Stimulated activated naive CD8-positive, alpha-beta T cell treated with anti-CD3 and anti-CD28 coated beads, Interleukin-15, amount 100 ng/mL, for 72 hours (primary cell): Measurements from ENCODE around the gene TATDN3.
"Not testable (repeated sequence)": the region's sequence is repeated elsewhere in the genome, so short reads cannot be mapped to it uniquely, and the experiment has no call there.

Source experiments
- ATAC-seq: fragments of 150-1000 bp; cut with Tn5 transposase; 2 replicates; pipeline ENCODE4 v1.10.0; 2021; ENCODE audit warnings: mild to moderate bottlenecking, moderate library complexity
- DNase-seq, 2 donors: peaks; one replicate each; pipeline ENCODE4 v3.0.0; 2021 to 2022
- H3K27ac Mint-ChIP-seq, 2 donors: one replicate each; pipeline ENCODE4 v1.8.0; 2022; ENCODE audit warnings: mild to moderate bottlenecking in 2 of 2, mixed read lengths in 2 of 2, moderate library complexity in 2 of 2
- H3K27me3 Mint-ChIP-seq: one replicate; pipeline ENCODE4 v1.8.0; 2022; ENCODE audit warnings: mixed read lengths
- H3K4me1 Mint-ChIP-seq: one replicate; pipeline ENCODE4 v1.8.0; 2022; ENCODE audit warnings: mild to moderate bottlenecking, mixed read lengths
- H3K4me3 Mint-ChIP-seq, 2 donors: one replicate each; pipeline ENCODE4 v1.8.0; 2022; ENCODE audit warnings: mild to moderate bottlenecking in 2 of 2, mixed read lengths in 2 of 2, moderate library complexity in 1 of 2
- H3K9me3 Mint-ChIP-seq, 2 donors: one replicate each; pipeline ENCODE4 v1.8.0; 2022; ENCODE audit warnings: mixed read lengths in 2 of 2

The TATDN3 gene

DNA sequence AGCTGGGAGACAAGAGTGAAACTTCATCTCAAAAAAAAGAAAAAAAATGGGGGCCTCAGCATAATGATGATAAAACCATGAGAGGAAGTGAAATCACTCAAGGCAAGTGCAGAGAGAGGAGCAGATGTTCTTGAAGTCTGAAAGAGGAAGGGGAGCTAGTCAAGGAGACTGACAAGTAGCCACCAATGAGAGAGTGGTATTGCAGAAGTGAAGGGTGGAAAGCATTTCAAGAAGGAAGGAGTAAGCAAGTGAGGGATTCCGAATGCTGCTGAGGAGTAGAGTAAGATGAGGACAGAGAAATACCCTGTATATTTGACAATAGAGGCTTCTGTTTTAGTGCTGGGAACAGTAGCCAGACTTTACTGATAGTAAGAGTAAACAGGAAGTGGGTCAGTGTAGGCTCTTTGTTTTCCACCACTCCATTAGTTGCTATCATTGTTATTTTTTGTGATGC lies 2.9 kb downstream of the TATDN3 start:
- no peak overlapping the region for H3K4me3 Mint-ChIP-seq
- H3K9me3 Mint-ChIP-seq = peaks cover 0 to 6% of the 10 kb centered on the region in 2 donors
- H3K27ac Mint-ChIP-seq = no peak overlapping the region
- DNase-seq = no peak
- no peak for ATAC-seq
- no peaks in the 10 kb centered on the region for H3K27me3 Mint-ChIP-seq
- H3K4me1 Mint-ChIP-seq = peaks cover 35% of the 10 kb centered on the region

DNA sequence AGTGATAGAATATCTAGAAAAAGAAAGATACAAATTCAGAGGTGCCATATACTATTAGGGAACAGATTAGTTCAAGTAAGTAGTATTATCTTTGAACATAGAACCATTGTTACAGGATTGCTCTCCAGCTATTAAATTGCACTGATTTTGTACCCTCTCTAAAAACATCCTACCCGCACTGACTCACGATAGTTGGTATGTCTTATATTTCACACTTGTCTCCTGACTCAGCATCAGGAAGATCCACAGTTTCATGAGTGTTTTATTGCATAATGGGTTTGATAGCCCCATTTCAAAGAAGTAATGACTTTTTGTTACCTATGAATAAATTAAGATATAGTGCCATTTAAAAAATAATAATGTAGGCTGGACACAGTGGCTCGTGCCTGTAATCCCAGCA lies 6.0 kb downstream of the TATDN3 start:
- H3K4me3 Mint-ChIP-seq = no peak overlapping the region
- peaks cover 0 to 6% of the 10 kb centered on the region in 2 donors for H3K9me3 Mint-ChIP-seq
- no peak for ATAC-seq
- no peak overlapping the region for H3K27ac Mint-ChIP-seq
- no peaks in the 10 kb centered on the region for H3K27me3 Mint-ChIP-seq
- DNase-seq = no peak
- peaks cover 19% of the 10 kb centered on the region for H3K4me1 Mint-ChIP-seq

DNA sequence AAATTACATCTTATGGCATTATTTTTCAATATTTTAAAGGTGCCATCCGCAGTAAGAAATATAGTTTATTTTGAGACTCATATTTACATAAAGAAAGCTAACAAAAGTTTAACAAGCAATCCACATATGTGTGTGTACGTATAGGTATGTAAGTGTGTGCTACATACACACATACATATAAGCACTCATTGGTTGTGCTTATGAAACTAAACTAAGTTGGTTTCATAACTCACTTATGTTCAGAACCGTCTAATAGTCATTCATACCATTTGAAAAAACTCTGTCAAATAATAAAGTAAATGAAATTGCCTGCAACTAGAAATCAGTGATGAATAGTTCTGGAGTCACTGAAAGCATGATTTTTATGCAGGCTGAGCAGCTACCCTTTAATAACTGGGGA lies 14.1 kb downstream of the TATDN3 start:
- no peaks in the 10 kb centered on the region for H3K4me1 Mint-ChIP-seq
- no peaks in the 10 kb centered on the region for H3K9me3 Mint-ChIP-seq
- H3K27me3 Mint-ChIP-seq = no peaks in the 10 kb centered on the region

DNA sequence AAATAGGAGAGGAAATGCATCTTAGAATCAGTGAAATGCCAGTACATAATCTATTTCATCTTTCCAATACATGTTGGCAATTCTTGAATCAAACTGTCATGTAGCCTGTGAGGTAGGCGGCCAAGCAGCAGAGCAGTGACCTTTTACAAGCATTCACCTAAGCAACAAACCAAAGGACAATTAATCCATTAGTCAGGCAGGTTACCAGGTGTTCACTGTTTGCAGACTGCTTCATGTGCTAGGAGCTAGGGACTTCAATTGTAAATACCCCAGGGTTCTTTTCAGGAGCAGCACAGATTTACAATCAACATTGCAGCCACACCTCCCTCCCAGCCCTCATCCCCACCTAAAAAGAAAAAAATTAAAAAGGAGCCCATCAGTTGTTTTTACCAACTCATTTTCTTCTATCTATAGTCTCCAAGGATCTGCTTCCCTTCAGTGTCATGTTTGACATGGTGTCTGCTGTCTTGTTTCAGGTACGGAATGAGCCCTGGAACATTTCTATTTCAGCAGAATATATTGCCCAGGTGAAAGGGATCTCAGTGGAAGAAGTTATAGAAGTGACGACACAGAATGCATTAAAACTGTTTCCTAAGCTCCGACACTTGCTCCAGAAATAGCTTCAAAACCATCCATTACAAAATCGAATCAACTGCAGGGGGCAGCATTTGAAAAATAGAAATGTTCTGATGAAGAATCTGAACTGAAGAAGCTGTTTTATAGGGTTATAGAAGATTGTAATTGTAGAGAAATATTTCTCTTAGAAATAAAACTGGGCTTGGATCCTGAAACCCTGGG lies 23.0 kb downstream of the TATDN3 start:
- DNase-seq (no peak), ATAC-seq (no peak)
- H3K9me3 Mint-ChIP-seq = no peaks in the 10 kb centered on the region
- H3K27me3 Mint-ChIP-seq = no peaks in the 10 kb centered on the region
- H3K27ac Mint-ChIP-seq = no peak overlapping the region
- H3K4me1 Mint-ChIP-seq = peaks cover 5% of the 10 kb centered on the region
- no peak overlapping the region for H3K4me3 Mint-ChIP-seq

More for the DNA sequence above, 14.1 kb downstream of the TATDN3 start:
- ATAC-seq (no peak), DNase-seq (no peak)
- H3K27ac Mint-ChIP-seq = no peak overlapping the region
- no peak overlapping the region for H3K4me3 Mint-ChIP-seq

DNA sequence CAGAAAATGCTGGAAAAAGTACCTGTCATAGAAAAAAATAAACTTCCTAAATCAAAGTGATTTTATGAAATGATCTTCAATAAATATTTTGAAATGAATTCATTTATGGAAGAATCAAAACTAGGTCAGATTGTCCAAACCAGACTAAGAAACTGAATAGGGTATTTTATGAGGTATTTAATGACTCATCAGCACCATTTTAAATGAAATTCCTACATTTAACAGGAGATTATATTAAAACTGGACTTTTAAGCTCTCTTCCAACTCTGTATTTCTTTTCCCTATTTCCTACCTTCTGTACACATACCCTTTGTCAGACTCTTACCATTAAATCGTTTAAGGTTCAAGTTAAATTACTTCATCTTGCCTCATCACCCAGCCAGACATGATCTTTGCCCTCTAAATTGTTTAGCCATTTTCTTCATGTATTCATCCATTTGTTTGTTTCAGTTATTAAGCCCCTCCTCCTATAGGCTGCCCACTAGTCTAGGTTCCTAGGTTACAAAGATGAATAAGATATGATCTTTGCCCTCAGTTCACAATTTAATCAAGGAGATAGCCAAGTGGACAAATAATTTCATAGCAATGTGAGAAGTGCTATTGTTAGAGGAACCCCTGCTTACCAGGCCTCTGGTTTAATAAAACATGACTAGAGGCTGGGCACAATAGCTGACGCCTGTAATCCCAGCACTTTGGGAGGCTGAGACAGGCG lies 25.0 kb downstream of the TATDN3 start:
- Mint-ChIP-seq H3K9me3 (no peaks in the 10 kb centered on the region), H3K4me3 (no peak overlapping the region), H3K27ac (no peak overlapping the region), H3K27me3 (no peaks in the 10 kb centered on the region), H3K4me1 (peaks cover 7% of the 10 kb centered on the region)
- DNase-seq (no peak), ATAC-seq (no peak)

DNA sequence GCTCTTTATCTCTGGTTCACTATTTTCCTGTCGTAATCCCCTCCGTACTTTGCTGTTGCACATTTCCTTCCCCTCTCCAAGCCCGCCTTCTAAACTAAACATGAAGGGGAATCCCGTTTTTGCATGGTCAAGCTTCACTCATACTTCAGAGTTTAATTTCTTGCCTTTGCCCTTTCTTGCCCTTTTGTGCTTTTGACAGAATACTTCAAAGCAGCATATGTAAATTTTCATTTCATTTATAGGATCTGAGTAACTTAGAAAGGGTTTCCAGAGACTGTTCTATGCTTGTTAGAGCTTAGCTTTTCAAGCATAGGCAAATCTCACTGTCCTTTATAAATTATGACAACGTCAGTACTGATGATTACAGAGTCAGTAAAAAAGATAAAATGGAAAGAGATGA lies 28.0 kb downstream of the TATDN3 start:
- Mint-ChIP-seq H3K4me3 (peak overlapping the region; percentile 1 to 3), H3K27me3 (no peaks in the 10 kb centered on the region), H3K27ac (no peak overlapping the region), H3K4me1 (peaks cover 7% of the 10 kb centered on the region), H3K9me3 (peaks cover 3 to 12% of the 10 kb centered on the region in 2 donors)
- ATAC-seq = no peak
- DNase-seq = no peak

DNA sequence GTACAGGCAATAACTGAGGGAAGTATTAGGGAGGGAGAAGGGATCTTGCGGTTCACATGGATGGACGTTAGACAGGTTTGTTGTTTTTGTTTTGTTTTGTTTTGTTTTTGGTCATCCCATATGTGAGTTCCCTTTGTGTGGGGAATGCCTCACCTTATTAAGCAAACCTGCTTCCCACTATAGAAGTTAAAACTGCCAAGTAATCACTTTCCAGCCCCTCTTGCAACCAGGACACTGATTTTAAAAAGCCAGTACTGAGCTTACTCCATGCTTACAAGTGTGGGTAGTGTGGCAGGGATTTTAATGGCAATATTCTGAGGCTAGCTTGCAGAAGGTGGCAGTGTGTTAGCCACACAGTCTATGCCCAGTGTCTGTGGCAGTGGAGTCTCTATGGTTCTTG lies 29.3 kb downstream of the TATDN3 start:
- Mint-ChIP-seq H3K27me3 (no peaks in the 10 kb centered on the region), H3K4me3 (no peak overlapping the region), H3K27ac (no peak overlapping the region), H3K9me3 (peaks cover 10 to 23% of the 10 kb centered on the region in 2 donors), H3K4me1 (peaks cover 7% of the 10 kb centered on the region)
- DNase-seq (no peak), ATAC-seq (no peak)

DNA sequence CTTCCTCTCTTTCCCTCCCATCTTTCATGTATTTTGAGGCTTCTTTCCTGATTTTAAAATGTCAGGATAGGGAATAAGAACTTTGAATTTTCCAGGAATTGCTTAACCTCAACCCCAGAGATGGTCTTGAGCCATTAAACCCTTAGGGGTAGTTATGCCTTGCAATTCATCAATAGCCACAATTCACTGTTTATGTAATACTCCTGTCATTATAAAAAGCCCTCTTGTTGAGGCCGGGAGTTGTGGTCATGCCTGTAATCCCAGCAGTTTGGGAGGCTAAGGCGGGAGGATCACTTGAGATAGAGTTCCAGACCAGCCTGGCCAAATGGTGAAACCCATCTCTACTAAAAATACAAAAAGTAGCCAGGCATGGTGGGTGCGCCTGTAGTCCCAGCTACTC lies 31.3 kb downstream of the TATDN3 start:
- H3K4me3 Mint-ChIP-seq = no peak overlapping the region
- H3K27me3 Mint-ChIP-seq = no peaks in the 10 kb centered on the region
- peaks cover 7% of the 10 kb centered on the region for H3K4me1 Mint-ChIP-seq
- H3K9me3 Mint-ChIP-seq = peaks cover 14 to 35% of the 10 kb centered on the region in 2 donors
- DNase-seq = no peak
- no peak overlapping the region for H3K27ac Mint-ChIP-seq
- ATAC-seq = no peak

DNA sequence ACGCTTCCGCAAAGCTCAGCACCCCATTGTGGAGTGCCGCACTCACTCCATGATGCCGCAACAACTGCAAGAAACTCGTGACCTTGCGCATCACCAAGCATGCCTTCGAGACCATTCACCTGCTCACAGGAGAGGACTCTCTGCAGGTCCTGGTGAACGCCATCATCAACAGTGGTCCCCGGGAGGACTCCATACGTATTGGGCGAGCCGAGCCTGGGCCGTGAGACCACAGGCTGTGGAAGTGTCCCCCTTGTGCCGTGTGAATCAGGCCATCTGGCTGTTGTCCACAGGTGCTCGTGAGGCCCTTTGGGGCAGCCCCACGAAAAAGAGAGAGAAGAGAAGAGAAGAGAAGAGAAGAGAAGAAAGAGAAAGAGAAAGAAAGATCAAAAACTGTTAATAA lies 32.5 kb downstream of the TATDN3 start:
- peaks cover 7% of the 10 kb centered on the region for H3K4me1 Mint-ChIP-seq
- H3K27ac Mint-ChIP-seq = no peak overlapping the region
- ATAC-seq = no peak
- peaks cover 14 to 35% of the 10 kb centered on the region in 2 donors for H3K9me3 Mint-ChIP-seq
- no peak overlapping the region for H3K4me3 Mint-ChIP-seq
- no peaks in the 10 kb centered on the region for H3K27me3 Mint-ChIP-seq
- no peak for DNase-seq

DNA sequence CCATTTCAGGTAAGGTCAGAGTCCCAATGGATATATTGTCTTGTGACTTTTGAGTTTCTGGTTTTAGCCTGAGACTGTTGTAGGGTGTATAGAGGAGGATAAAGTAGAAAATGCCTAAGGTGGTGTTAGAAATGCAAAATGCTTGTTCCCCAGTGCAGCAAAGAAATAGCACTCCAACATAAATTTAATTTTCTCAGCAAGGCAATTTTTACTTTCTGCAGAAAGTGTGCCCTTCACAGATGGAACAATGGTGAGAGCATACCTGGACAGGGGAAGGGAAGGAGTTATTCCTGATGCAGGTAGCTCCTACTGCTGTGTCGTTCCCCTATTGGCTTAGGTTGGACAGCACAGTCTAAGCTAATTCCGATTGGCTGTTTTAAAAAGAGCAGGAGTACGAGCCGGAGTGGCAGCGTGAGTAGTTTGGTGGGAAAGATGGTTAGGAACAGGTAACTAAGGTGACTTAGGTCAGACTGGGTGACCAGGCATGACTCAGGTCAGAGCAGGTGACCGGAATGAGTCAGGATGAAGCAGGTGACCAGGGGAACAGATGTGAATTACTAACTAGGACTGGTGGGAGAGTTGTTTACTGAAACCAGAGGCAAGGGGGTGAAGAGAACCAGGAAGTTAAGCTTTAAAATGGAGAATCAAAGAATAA lies 34.2 kb downstream of the TATDN3 start:
- H3K27me3 Mint-ChIP-seq = no peaks in the 10 kb centered on the region
- H3K4me3 Mint-ChIP-seq = no peak overlapping the region
- peaks cover 14 to 35% of the 10 kb centered on the region in 2 donors for H3K9me3 Mint-ChIP-seq
- no peaks in the 10 kb centered on the region for H3K4me1 Mint-ChIP-seq
- no peak overlapping the region for H3K27ac Mint-ChIP-seq
- DNase-seq = no peak
- ATAC-seq = no peak

DNA sequence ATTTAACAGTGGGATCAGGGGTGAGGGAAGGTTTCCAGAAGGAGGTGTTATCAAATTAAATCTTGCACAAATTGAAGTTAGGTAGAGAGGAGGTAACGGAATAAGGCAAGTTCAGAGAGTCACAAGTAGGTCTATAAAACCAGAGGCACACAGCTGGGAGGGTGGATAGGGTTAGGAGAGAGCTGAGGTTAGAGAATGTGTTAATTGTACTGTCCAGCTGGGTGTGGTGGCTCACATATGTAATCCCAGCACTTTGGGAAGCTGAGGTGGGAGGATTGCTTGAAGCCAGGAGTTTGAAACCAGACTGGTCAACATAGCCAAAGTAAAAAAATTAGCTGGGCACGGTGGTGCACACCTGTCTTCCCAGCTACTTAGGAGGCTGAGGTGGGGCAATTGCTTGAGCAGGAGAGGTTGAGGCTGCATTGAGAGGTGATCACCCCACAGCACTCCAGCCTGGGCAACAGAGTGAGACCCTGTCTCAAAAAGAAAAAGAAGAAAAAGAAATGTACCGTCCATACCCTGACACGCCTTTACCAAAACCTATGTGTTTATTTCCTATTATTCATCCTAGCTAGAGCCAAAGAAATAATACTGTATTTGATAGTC lies 35.6 kb downstream of the TATDN3 start:
- Mint-ChIP-seq H3K4me3 (no peak overlapping the region), H3K4me1 (peaks cover 7% of the 10 kb centered on the region), H3K27ac (no peak overlapping the region), H3K9me3 (peaks cover 14 to 35% of the 10 kb centered on the region in 2 donors), H3K27me3 (no peaks in the 10 kb centered on the region)
- ATAC-seq = no peak
- DNase-seq = no peak

DNA sequence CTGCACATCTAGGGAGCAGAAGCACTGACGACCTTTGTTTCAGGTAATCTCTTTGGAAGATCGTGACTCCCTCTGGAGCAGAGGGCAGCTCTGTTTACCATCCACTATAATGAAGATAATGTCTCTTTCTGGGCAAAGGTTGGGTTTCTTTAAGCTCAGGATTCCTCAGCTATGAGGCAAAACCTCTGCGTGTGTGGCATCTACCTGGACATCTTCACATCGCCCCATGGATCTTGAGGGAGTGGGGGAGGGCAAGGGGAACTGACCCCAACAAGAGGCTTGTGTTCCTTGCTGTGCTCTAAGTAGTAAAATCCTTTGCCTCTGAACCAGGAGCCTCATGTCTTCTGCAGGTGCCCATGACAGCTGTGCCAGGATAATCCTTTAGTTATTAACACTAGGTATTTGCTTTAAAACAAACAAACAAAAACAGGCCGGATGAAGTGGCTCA lies 36.2 kb downstream of the TATDN3 start:
- no peak for ATAC-seq
- H3K27ac Mint-ChIP-seq = no peak overlapping the region
- H3K4me1 Mint-ChIP-seq = peaks cover 7% of the 10 kb centered on the region
- H3K9me3 Mint-ChIP-seq = peaks cover 14 to 35% of the 10 kb centered on the region in 2 donors
- no peak overlapping the region for H3K4me3 Mint-ChIP-seq
- no peak for DNase-seq
- H3K27me3 Mint-ChIP-seq = no peaks in the 10 kb centered on the region

DNA sequence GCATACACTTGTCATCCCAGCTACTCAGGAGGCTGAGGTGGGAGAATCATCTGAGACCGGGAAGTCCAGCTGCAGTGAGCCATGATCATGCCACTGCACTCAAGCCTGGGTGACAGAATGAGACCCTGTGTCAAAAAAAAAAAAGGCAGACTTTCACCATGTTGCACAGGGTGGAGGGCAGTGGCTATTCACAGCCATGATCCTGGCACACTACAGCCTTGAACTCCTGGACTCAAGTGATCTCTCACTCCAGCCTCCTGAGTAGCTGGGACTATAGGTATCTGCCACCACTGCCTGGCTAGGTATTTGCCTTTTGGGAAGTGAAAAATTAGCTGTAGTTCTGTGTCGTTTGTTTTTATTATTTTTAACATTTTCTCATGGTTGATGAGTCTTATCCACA lies 36.7 kb downstream of the TATDN3 start:
- DNase-seq (no peak), ATAC-seq (no peak)
- H3K27ac Mint-ChIP-seq = no peak overlapping the region
- no peak overlapping the region for H3K4me3 Mint-ChIP-seq
- H3K9me3 Mint-ChIP-seq = peaks cover 14 to 35% of the 10 kb centered on the region in 2 donors
- peaks cover 7% of the 10 kb centered on the region for H3K4me1 Mint-ChIP-seq
- H3K27me3 Mint-ChIP-seq = no peaks in the 10 kb centered on the region

DNA sequence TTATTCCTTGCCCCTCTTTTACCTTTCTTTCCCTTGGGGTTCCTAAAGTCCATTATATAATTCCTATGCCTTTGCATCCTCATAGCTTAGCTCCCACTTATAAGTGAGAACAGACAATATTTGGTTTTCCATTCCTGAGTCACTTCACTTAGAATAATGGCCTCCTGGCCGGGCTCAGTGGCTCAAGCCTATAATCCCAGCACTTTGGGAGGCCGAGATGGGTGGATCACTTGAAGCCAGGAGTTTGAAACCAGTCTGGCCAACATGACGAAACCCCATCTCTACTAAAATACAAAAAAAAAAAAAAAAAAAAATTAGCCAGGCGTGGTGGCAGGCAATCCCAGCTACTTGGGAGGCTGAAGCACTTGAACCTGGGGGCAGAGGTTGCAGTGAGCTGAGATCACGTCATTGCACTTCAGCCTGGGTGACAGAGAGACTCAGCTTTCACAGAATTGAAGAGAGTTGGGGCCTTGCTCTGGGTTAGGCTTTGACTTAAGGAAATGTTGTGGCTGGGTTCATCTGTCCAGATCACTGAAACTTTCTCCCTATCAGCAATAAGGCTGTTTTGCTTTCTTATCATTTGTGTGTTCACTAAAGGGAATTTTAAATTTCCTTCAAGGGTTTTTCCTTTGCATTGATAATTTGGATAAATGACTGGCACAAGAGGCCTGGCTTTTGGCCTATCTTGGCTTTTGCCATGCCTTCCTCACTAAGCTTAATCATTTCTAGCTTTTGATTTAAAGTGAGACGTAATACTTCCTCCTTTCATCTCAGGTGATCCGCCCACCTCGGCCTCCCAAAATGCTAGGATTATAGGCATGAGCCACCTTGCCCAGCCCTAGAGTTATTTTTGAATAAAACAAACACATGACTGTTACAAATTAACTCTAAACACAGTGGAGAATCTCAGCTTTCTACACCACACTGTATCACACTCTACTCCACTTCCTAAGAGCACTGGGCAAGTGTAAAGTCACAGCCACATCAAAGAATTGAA lies 41.8 kb downstream of the TATDN3 start:
- not testable (repeated sequence) for H3K27me3 Mint-ChIP-seq, H3K4me3 Mint-ChIP-seq, ATAC-seq, H3K27ac Mint-ChIP-seq, H3K9me3 Mint-ChIP-seq, H3K4me1 Mint-ChIP-seq, DNase-seq

DNA sequence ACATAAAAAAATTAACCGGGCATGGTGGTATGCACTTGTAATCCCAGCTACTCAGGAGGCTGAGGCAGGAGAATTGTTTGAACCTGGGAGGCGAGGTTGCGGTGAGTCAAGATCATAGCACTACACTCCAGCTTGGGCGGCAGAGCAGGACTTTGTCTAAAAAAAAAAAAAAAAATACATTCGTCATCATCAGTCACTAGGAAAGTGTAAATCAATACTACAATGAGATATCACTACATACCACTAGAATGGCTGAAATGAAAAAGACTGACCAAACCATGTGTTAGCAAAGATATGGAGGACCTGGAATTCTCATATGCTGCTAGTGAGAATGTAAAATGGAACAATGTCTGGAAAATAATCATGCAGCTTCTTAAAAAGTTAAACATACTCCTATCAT lies 46.5 kb downstream of the TATDN3 start:
- H3K27ac Mint-ChIP-seq = no peak overlapping the region
- no peak for ATAC-seq
- no peaks in the 10 kb centered on the region for H3K27me3 Mint-ChIP-seq

More for the DNA sequence above, 46.5 kb downstream of the TATDN3 start:
- no peak overlapping the region for H3K4me3 Mint-ChIP-seq
- no peaks in the 10 kb centered on the region for H3K9me3 Mint-ChIP-seq
- DNase-seq = no peak
- no peaks in the 10 kb centered on the region for H3K4me1 Mint-ChIP-seq
